ENCODE results near the gene EDA. TPM values are rescaled to one million over a fixed set of nuclear protein-coding genes. Genes with fewer than 3 reads are reported as not detected.

The EDA gene
- total RNA-seq, 2 experiments from 2014 or later: 1.8 to 3.9 TPM

DNA sequence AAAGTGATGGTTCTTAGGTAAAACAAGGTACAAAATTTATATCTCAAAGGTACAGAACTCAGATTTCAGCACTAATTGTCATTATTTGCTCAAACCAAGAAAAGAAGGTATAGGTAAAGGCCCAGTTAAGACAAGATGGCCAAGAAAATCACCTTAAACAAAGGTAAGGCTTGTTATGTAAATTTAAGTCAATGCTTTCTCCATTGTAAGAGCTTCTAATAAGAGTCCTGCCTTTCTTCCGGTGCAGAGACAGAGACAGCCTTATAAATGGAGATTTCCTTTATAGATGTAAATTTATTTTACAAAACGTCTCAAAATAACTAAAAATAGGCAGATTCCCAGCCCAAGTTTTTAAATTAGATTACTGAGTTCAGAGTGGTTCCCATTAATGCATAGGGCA lies 89.9 kb downstream of the EDA start:
- H3K36me3 ChIP-seq (ENCODE audit: insufficient read depth, low read length): no peaks in the 10 kb centered on the region
- H3K9me3 ChIP-seq (ENCODE audit: low read length): no peaks in the 10 kb centered on the region
- no peaks in the 10 kb centered on the region for H3K4me1 ChIP-seq (ENCODE audit: insufficient read depth, low read length, poor library complexity, severe bottlenecking)
- no peaks in the 10 kb centered on the region for H3K9me2 ChIP-seq (ENCODE audit: insufficient read depth, low read length)
- POLR2A ChIA-PET: no interaction called here
- no peak overlapping the region for H3K4me2 ChIP-seq (ENCODE audit: low read length)
- H3K79me2 ChIP-seq (ENCODE audit: insufficient read depth, low read depth, low read length): no peaks in the 10 kb centered on the region
- CTCF ChIA-PET (ENCODE audit: unreplicated experiment): no interaction called here
- H3K4me3 ChIP-seq (ENCODE audit: low read depth, low read length, poor library complexity, severe bottlenecking): no peak overlapping the region
- no peak overlapping the region for H3K27ac ChIP-seq (ENCODE audit: low read depth, low read length, poor library complexity, severe bottlenecking)
- H4K20me1 ChIP-seq (ENCODE audit: insufficient read depth, low read length): no peaks in the 10 kb centered on the region
- no peak for DNase-seq (ENCODE audit: low spot score)
- TF ChIP-seq, protein P1, sequence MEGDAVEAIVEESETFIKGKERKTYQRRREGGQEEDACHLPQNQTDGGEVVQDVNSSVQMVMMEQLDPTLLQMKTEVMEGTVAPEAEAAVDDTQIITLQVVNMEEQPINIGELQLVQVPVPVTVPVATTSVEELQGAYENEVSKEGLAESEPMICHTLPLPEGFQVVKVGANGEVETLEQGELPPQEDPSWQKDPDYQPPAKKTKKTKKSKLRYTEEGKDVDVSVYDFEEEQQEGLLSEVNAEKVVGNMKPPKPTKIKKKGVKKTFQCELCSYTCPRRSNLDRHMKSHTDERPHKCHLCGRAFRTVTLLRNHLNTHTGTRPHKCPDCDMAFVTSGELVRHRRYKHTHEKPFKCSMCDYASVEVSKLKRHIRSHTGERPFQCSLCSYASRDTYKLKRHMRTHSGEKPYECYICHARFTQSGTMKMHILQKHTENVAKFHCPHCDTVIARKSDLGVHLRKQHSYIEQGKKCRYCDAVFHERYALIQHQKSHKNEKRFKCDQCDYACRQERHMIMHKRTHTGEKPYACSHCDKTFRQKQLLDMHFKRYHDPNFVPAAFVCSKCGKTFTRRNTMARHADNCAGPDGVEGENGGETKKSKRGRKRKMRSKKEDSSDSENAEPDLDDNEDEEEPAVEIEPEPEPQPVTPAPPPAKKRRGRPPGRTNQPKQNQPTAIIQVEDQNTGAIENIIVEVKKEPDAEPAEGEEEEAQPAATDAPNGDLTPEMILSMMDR (conservative IDR thresholded peaks at IDR 0.05; ENCODE audit: low read length): no peak
- TF ChIP-seq EZH2phosphoT487 (IDR thresholded peaks at IDR 0.05; ENCODE audit: borderline replicate concordance, low read depth, low read length): no peak
- no TSS peak for BruUV-seq (replicated peaks)
- no peak overlapping the region for H2AFZ ChIP-seq (ENCODE audit: low read length)
- intact Hi-C loops (cut with micrococcal nuclease; ENCODE audit: unreplicated experiment): no loop called here

- no peaks in the 10 kb centered on the region for H3K9me3 ChIP-seq (ENCODE audit: low read length)
- BruUV-seq (replicated peaks): no TSS peak
- DNase-seq (ENCODE audit: low spot score): no peak
- no peaks in the 10 kb centered on the region for H3K79me2 ChIP-seq (ENCODE audit: insufficient read depth, low read depth, low read length)
- no peak overlapping the region for H2AFZ ChIP-seq (ENCODE audit: low read length)
- no peaks in the 10 kb centered on the region for H4K20me1 ChIP-seq (ENCODE audit: insufficient read depth, low read length)
- no peaks in the 10 kb centered on the region for H3K4me1 ChIP-seq (ENCODE audit: insufficient read depth, low read length, poor library complexity, severe bottlenecking)
- no peak overlapping the region for H3K4me2 ChIP-seq (ENCODE audit: low read length)
- intact Hi-C loops (cut with micrococcal nuclease; ENCODE audit: unreplicated experiment): no loop called here
- CTCF ChIA-PET (ENCODE audit: unreplicated experiment): no interaction called here
- no peaks in the 10 kb centered on the region for H3K36me3 ChIP-seq (ENCODE audit: insufficient read depth, low read length)
- no peak for TF ChIP-seq EZH2phosphoT487 (IDR thresholded peaks at IDR 0.05; ENCODE audit: borderline replicate concordance, low read depth, low read length)
- TF ChIP-seq, protein P1 (conservative IDR thresholded peaks at IDR 0.05; ENCODE audit: low read length): no peak
- H3K27ac ChIP-seq (ENCODE audit: low read depth, low read length, poor library complexity, severe bottlenecking): no peak overlapping the region
- POLR2A ChIA-PET: interaction anchor here (0.6 kb wide), 1 partner anchor 16 kb away, joined by 3 read pairs; no protein-coding TSS in a partner anchor
- H3K4me3 ChIP-seq (ENCODE audit: low read depth, low read length, poor library complexity, severe bottlenecking): no peak overlapping the region
- H3K9me2 ChIP-seq (ENCODE audit: insufficient read depth, low read length): no peaks in the 10 kb centered on the region
These were observed 102.2 kb downstream of the EDA start for GRCh38 chrX:69718102-69718501.

DNA sequence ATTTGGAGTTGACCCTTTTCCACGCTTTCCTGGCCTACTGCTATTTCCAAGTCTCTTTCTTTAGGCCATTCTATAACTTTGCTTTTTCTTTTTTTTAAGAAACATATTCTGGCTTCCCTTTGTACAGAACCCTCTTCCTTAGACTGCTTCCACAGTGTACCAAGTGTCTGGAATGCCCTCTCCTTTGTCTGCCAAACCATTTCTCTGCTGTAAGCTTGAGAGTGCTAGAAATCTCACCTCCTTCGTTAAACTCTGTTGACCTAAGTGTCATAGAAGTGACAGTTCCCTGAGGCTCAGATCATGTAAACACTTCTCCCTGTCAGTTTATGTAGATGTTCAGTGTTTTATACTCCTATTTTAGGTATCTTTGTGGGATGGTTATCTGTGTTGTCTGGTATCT lies 108.4 kb downstream of the EDA start:
- H3K9me3 ChIP-seq (ENCODE audit: low read length): no peaks in the 10 kb centered on the region
- no peak for DNase-seq (ENCODE audit: low spot score)
- TF ChIP-seq, protein P1 (conservative IDR thresholded peaks at IDR 0.05; ENCODE audit: low read length): no peak
- no peak for TF ChIP-seq EZH2phosphoT487 (IDR thresholded peaks at IDR 0.05; ENCODE audit: borderline replicate concordance, low read depth, low read length)
- no peaks in the 10 kb centered on the region for H3K4me1 ChIP-seq (ENCODE audit: insufficient read depth, low read length, poor library complexity, severe bottlenecking)
- intact Hi-C loops (cut with micrococcal nuclease; ENCODE audit: unreplicated experiment): no loop called here
- CTCF ChIA-PET (ENCODE audit: unreplicated experiment): no interaction called here
- no peak overlapping the region for H2AFZ ChIP-seq (ENCODE audit: low read length)
- no peaks in the 10 kb centered on the region for H3K36me3 ChIP-seq (ENCODE audit: insufficient read depth, low read length)
- H3K27ac ChIP-seq (ENCODE audit: low read depth, low read length, poor library complexity, severe bottlenecking): no peak overlapping the region
- H3K9me2 ChIP-seq (ENCODE audit: insufficient read depth, low read length): no peaks in the 10 kb centered on the region
- POLR2A ChIA-PET: no interaction called here
- H3K4me3 ChIP-seq (ENCODE audit: low read depth, low read length, poor library complexity, severe bottlenecking): no peak overlapping the region
- BruUV-seq (replicated peaks): no TSS peak
- no peaks in the 10 kb centered on the region for H4K20me1 ChIP-seq (ENCODE audit: insufficient read depth, low read length)
- H3K4me2 ChIP-seq (ENCODE audit: low read length): no peak overlapping the region
- H3K79me2 ChIP-seq (ENCODE audit: insufficient read depth, low read depth, low read length): no peaks in the 10 kb centered on the region

Measured in OCI-LY7 (cell line).